Brain pericyte (primary cell): Measurements from ENCODE around the gene NSF.
"Not testable (repeated sequence)": the region's sequence is repeated elsewhere in the genome, so short reads cannot be mapped to it uniquely, and the experiment has no call there.

ENCODE experiments used
- DNase-seq: peaks from one replicate; pipeline ENCODE4 v3.0.0-alpha.2; 2012; ENCODE audit warnings: low read depth, low spot score

The NSF gene

GRCh38 chr17:46628753-46629436 is 38.4 kb downstream of the NSF start:
- not testable (repeated sequence) for DNase-seq

- not testable (repeated sequence) for DNase-seq
Observed at GRCh38 chr17:46632146-46632545, 41.7 kb downstream of the NSF start.

GRCh38 chr17:46634844-46635243 is 44.4 kb downstream of the NSF start:
- DNase-seq: not testable (repeated sequence)

GRCh38 chr17:46641861-46642656 is 51.6 kb downstream of the NSF start:
- DNase-seq: not testable (repeated sequence)

GRCh38 chr17:46647251-46647650 is 56.8 kb downstream of the NSF start:
- DNase-seq: not testable (repeated sequence)

- not testable (repeated sequence) for DNase-seq
Observed at GRCh38 chr17:46647688-46648278, 57.3 kb downstream of the NSF start.

- not testable (repeated sequence) for DNase-seq
Observed at GRCh38 chr17:46649246-46649645, 58.8 kb downstream of the NSF start.

- not testable (repeated sequence) for DNase-seq
Observed at GRCh38 chr17:46652024-46652643, 61.7 kb downstream of the NSF start.

GRCh38 chr17:46658235-46658634 is 67.8 kb downstream of the NSF start:
- DNase-seq: not testable (repeated sequence)

- not testable (repeated sequence) for DNase-seq
Observed at GRCh38 chr17:46659702-46660101, 69.2 kb downstream of the NSF start.

GRCh38 chr17:46663123-46663522 is 72.7 kb downstream of the NSF start:
- not testable (repeated sequence) for DNase-seq

- DNase-seq: not testable (repeated sequence)
Observed at GRCh38 chr17:46663552-46663951, 73.1 kb downstream of the NSF start.

GRCh38 chr17:46665969-46666368 is 75.5 kb downstream of the NSF start:
- DNase-seq: not testable (repeated sequence)

GRCh38 chr17:46670789-46671188 is 80.3 kb downstream of the NSF start:
- DNase-seq: not testable (repeated sequence)

GRCh38 chr17:46672777-46673176 is 82.3 kb downstream of the NSF start:
- not testable (repeated sequence) for DNase-seq

- not testable (repeated sequence) for DNase-seq
Observed at GRCh38 chr17:46677819-46678218, 87.3 kb downstream of the NSF start.

GRCh38 chr17:46683653-46684052 is 93.2 kb downstream of the NSF start:
- not testable (repeated sequence) for DNase-seq

GRCh38 chr17:46685284-46685683 is 94.8 kb downstream of the NSF start:
- not testable (repeated sequence) for DNase-seq

GRCh38 chr17:46692196-46692595 is 101.7 kb downstream of the NSF start:
- DNase-seq: not testable (repeated sequence)

- not testable (repeated sequence) for DNase-seq
Observed at GRCh38 chr17:46693283-46693682, 102.8 kb downstream of the NSF start.

GRCh38 chr17:46696522-46696921 is 106.1 kb downstream of the NSF start:
- not testable (repeated sequence) for DNase-seq

- not testable (repeated sequence) for DNase-seq
Observed at GRCh38 chr17:46699014-46699413, 108.5 kb downstream of the NSF start.
